DMS79 (cell line): ENCODE results near the gene NFE2L3.
"Not testable (repeated sequence)": the region's sequence is repeated elsewhere in the genome, so short reads cannot be mapped to it uniquely, and the experiment has no call there.

ENCODE experiments used
- DNase-seq: peaks from one replicate; lab custom pipeline; 2025; lab: John Stamatoyannopoulos, UW

NFE2L3 gene

DNA sequence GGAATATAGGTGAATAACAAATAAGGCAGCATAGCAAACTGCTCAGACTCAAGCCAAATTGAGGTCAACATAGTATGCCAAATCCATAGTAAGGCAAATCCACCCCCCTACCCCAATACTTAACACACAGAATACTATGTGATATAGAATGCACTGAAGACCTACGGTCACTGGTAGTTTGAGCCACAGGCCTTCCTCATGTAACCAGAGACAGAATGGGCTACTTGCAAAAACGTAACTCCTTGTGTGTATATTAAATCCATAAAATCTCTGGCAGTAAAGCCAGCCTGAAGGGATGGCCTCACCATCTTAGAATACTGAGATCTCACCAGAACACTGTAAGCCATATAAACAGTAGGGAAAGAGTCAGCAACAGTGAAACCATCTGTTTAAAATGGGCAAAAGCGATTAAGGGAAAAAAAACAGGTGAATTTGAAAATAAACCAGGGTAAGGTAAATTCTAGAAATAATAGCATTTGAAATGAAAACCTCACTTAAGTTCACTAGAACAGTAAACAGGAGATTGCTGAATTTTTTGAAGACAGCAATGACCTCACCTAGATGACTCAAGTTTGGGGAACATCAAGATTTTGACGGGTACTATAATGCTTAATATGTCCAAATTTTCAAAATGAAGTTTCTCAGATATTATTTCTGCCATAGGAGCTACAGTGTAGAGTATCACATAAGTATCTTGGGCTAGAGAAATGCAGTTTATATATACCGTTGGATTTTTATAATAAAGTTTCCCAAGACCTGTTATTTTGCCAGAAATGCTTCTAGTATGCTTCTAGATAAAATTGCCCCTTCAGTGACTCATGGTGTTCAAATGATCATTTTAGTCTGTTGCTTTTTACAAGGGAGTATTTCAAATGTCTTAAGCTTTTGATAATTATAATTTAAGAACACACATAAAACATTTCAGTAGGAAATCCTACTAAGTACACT, 34.6 kb downstream of the NFE2L3 start:
- DNase-seq = no peak

GRCh38 chr7:26187380-26188205, 35.6 kb downstream of the NFE2L3 start:
- DNase-seq = no peak

DNA sequence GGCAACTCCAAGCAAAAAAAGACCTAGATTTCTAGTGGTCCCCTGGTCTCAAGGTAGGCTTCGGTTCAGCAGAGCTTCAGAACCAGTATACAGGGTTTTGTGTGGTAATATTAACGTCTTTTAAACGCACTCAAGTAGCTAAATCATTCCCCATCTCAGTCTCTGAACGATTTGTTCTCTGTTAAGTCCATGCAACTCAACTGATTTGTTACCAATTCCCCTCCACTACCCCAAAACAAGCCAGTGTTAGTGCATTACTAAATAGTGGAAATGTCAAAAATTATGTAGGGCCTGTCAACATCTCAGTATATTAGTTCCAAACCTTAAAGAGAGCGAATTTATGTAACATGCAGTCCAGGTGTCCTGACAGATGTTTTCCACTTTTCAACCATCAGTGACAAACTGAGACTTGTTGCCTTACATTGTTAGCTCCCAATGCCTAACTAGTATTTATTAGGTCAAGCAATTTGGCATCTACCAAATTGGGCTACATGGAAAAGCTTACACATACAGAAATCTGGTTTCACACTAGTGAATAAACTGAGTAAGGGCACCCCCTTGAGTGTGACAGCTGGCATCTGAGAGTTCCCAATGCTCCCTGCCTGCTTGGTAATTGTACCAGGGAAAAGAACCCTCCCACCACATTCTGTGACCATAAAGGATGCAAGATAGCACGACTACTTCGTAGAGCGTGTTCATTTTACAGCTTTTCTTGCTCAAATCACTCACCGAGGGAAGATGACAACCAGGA, 36.4 kb downstream of the NFE2L3 start:
- no peak for DNase-seq

DNA sequence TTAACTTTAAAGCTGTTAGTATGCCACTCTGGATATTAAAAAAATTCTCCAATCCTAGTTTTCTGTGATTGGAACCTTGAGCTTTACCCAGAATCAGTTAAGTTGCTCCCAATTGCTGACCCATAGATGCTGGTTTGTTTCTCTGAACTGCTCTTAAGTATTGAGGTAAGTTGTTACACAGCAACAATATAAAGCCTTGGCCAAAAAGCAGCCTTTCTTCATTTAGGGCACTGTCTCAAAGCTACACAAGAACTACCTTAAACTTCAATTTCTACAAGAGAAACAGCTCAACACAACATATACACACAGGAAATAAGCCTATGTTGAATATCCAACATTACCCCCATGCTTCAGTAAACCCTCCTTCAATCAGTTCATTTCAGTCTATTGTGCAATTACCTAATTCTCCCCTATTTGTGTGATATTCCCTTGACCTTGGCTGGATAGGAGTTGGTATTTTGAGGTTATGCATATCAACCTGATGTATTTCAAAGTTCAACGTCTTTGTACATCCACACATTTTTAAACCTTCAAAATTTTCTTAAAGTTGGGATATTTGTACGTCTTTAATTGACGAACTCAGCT, 37.1 kb downstream of the NFE2L3 start:
- no peak for DNase-seq

- DNase-seq = no peak
These were observed 37.7 kb downstream of the NFE2L3 start for GRCh38 chr7:26189697-26190096.

DNA sequence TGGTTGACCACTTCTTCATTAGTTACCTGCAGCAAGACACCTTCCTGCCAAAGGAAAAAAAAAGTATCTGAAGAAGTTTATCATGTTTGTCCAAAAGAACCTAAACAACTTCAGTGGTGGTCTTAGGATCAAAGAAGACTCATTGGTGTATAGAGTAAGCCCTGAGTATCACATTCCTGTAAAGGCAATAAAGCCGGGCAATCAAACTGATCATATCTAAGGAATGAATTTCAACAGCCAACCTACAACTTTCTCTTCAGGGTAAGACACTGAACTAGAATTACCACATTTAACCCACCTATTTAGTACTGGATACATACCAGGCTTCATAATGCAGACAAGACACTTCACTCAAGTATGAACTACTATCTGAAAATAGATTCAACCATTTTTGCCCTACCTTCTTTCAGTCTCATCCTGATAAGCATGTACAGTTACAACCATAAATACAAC, 38.4 kb downstream of the NFE2L3 start:
- no peak for DNase-seq

DNA sequence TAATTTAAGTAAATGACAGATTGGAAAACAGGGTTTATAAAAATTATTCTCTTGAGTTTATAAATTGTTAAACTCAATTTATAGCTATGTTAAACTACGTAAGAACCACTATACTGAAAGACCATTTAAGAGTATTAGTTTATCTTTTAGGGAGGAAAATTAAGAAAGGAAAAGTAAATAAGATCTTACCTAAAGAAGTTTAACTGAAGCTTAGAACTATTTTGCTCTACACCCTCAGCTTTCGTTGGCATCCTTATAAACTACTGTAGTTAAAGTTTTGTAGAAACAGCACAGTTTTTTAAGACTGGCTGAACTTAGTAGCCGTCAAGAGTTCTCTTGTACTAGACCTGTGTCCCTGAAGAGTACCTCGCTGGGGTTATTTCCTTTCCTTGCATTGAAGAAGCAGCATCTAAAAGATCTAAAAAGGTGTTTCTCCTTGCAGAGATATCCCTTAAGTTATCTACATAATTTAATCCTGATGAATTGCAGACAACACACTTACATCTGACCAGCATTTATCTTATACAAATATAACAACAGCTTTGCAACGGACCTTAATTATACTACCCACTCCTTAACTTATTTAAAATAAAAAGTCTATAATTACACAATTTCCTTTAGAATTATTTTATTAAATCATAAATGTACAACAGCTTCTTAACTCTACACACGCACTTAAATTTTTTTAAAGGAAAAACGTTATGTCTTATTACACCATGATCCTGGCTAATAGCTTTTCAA, 39.4 kb downstream of the NFE2L3 start:
- no peak for DNase-seq

GRCh38 chr7:26191974-26192479, 40.0 kb downstream of the NFE2L3 start:
- no peak for DNase-seq

GRCh38 chr7:26192485-26193087, 40.6 kb downstream of the NFE2L3 start:
- DNase-seq = no peak

DNA sequence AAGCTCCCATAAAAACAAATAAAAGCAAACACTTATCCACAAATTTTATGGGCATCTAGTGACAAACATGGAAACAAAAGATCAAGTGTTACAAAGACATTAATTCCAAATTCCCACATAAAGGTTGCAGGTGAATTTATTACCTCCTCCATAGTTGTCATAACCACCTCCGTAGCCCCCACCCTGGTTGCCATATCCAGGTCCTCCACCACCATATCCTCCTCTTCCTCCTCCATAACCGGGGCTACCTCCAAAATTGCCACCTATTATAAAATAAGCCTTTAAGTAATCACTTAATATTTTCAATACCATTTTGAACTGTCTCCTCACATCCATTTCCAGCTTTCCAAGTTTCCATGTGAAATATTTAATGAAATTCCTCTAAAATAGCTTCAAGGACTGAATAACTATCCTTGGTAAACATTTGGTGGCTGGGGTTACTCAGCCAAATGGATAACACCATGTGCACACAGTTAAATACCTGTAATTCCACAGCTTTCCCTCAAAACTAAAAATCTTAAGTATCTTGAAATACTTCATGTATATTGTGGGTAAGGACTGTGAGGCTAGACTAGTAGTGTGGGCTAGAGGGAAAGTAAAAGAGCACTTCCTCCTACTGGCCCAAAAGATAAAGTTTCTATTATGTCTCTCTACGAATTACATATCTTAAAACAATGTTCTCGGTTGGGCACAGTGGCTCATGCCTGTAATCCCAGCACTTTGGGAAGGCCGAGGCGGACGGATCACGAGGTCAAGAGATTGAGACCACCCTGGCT, 41.6 kb downstream of the NFE2L3 start:
- no peak for DNase-seq

- not testable (repeated sequence) for DNase-seq
These were observed 42.8 kb downstream of the NFE2L3 start for GRCh38 chr7:26194764-26195163.

DNA sequence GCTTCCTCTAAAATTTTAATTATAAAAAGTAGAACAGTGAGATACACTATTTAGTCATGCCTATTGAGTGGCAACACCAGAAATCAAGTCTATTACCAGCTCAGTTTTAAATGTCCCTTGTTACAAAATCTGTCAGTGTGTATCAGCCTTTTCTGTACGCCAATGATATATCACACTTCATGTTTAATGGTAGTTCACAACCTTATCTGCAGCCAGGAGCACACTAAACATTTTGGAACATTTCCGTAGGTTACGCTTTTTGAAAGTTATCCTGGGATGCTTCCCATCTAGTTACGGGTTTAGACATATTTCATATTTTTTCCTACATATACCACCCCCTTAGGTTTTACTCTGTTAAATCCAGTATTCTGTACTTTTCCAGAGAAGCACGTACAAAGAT, 43.2 kb downstream of the NFE2L3 start:
- no peak for DNase-seq

- DNase-seq = no peak
These were observed 44.1 kb downstream of the NFE2L3 start for GRCh38 chr7:26195867-26196657.

DNA sequence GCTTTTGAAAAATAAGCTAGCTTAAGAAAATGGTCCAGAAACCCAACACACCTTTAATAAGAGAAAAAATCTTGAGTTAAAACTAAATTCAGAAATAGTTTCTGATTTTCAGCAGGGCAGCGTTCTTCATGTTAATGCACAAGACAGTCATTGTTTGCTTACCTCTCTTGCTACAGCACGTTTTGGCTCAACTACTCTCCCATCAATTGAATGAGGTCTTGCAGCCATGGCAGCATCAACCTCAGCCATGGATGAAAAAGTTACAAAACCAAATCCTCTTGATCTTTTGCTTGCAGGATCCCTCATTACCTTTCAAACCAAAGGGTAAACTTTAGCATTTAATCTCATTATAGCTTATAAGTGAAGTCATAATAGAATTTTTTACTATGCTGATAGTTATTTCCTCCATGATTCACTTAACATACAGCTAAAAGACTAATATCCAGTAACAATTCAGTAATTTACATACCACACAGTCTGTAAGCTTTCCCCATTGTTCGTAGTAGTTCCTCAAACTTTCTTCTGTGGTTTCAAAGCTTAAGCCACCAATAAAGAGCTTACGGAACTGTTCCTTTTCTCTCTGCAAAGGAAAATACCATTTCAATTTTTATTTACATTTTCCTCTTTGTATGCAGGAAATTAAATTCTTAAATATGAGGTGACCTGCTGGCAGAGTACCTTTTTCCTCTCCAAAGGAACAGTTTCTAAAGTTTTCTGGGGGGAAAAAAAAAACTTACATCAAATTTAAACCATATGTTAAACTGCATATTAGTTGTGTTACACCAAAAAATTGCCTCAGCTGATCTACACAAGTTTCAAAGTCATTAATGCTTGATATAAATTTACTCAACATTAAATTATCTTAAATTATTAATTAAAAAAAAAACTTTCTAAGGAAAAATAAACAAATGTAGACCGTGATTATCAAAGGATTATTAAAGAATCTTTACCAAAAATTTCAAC, 45.4 kb downstream of the NFE2L3 start:
- DNase-seq = no peak

DNA sequence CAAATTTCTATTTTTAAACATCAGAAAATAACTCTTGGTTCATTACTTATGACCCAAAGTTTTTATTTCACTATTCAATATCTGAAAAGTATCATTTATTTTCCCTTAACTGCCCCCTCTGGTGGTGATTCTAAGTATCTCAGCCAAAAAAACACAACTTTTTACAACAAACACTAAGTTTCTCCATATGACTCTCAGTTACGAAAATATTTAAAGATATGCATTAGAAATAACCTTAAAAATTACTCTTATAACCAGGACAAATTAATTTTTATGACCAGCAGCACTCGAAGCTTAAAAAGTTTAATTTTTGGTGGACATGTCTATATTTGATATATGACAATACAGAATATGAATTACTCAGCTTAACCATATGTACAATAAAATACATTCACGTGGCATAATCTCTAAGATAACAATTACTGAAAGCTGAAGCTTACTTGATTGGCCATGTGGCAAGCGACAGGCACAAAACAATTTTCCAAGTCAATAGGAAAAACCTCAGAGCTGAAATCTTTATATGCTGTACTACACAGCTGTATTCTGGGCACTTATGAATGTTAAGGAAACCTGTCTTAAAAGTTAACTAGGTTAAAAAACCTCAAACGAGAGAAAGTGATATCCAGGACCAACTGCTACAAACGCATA, 46.3 kb downstream of the NFE2L3 start:
- no peak for DNase-seq

DNA sequence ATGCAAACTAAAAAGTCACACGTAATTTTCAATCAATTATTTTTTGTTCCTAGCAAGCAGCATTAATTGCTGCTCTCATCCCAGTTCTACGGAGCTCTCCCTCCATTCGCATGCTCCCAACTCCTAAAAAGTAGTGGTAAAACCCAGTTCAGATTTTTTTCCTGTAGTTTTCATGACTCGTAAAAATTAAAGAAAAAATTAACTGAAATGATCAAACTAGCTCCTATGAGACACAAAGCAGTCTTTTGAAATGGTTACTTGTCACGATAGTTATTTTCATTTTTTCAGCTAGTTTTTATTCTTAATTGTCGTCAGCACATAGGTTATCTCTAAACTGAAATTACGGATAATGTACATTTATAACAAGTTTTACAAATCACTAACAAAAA, 46.8 kb downstream of the NFE2L3 start:
- DNase-seq = no peak
